GM19099 (cell line): ENCODE data around the gene SLC5A6.

ENCODE experiments used
- POLR2A ChIP-seq: IDR thresholded peaks from 3 replicates; pipeline ENCODE4 v1.6.1; 2011; ENCODE audit warnings: low read depth; ENCODE audit not compliant: insufficient read length; ENCODE audit errors: extremely low read depth

The SLC5A6 gene

DNA sequence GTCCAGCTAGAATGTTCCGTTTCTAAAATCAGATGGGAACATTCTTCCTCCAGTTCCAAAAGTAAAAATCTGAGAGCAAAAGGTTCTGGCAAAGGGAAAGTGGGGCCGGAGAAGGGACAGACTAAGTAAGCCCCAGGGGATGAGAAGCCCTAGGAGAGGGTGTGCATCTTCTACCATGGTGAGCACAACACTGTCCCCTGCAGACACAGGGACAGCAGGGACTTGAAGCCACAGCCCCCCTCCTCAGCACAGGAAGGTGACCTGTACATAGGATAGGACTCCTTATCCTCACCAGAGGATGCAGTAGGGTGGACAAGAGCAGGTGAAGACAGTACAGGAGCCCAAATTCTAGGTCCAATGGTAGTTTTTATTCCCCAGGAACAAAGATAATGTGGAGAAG lies 12.8 kb downstream of the SLC5A6 start:
- TF ChIP-seq POLR2A = no peak

- no peak for TF ChIP-seq POLR2A
Measured at GRCh38 chr2:27198627-27199026, 13.4 kb downstream of the SLC5A6 start.

DNA sequence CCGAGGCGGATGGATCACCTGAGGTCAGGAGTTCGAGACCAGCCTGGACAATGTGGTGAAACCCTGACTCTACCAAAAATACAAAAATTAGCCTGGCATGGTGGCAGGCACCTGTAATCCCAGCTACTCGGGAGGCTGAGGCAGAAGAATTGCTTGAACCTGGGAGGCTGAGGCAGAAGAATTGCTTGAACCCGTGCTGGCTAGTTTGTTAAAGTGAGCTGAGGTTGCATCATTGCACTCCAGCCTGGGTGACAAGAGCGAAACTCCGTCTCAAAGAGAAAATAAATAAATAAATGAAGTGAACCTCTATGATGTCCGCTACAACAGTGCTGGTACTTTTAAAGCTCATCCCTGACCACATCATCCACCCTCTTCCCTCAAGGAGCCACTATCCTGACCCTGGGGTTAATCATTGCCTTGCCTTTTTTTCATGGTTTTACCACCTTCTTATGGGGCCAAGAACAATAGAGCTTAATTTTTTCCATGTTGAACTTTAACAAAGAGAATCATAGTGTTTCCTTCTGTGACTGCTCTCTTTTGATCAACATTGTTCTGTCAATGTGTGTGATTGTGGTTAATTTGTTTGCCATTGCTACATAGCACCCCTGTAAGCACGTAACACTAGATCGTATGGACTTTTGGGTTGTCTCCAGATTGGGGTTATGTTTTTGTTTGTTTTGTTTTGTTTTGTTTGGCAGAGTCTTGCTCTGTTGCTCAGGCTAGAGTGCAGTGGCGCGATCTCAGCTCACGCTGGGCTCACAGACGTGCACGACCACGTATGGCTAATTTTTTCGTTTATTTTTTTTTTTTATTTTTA lies 17.3 kb downstream of the SLC5A6 start:
- no peak for TF ChIP-seq POLR2A

DNA sequence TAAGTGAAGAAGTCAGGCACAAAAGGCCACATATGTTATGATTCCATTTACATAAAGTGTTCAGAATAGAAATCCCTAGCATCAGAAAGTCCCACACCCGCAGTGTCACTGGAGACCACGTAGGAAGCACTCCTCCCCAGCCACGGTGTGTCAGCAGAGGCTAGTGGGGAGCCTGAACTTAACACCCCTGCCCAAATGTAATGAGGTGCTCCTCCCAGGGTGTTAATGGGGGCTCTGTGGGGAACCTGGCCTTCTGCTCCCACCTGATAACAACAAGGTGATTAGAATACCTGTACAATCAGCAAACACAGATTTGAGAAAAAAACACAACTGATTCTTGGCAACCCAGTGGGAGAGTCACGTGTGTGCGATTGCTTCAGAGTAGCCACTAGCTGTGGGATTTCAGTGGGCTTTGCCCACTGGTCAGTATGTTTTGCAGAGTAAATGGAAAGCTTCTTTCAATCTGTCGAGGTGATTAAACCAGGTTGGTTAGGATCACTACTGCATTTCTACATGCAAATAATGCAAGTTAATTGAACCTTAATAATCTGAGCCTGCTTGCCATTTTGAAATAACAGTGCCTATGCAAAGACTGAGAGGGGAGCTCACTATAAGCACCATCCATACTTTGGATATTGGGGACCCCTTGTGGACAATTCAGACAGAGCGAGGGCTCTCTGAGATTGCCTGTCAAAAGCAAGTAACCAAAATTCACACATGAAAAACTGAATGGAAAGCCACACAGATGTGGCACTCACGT lies 20.8 kb downstream of the SLC5A6 start:
- TF ChIP-seq POLR2A = no peak

DNA sequence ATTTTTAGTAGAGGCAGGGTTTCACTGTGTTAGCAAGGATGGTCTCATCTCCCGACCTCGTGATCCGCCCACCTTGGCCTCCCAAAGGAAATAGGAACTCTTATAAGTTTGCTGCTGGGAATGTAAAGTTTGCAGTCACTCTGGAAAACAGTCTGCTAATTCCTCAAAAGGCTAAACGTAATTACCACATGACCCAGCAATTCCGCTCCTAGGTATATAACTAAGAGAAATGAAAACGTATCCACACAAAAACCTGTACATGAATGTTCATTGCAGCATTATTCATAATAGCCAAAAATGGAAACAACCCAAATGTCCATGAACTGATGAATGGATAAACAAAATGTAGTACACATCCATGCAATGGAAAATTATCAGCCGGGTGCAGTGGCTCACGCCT lies 22.1 kb downstream of the SLC5A6 start:
- TF ChIP-seq POLR2A = no peak

DNA sequence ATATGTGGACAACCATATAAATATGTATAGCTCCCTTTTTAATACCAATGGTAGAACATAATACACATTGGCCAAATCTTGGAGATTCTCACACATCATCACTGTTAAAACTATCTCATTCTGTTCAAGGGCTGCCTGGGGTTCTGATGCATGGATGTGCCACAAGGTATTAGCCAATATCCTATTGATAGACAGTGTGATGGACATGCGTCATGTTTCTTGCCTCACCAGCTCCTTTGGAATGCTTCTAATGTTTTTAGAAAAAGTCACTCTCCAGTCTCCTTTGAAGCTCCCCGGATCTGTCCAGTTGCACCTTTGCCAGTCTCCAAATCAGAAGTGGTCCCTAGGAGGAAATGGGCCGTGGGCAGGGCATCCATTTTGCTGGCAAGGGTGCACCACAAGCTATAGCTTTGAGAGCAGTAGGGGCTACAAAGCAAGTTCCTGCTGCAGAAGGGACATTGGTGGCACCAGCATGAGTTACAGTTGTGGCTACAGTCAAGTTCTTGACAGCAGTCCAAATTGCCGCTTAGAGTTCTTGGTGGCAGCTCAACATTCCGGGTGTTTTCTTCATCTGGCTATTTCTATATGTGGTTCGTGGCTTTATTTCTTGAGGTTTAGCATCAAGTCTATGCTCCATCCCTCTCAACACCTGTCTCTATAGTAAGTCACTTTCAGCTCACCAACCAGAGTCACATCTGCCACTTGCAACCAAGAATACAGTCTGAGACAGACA lies 25.3 kb downstream of the SLC5A6 start:
- TF ChIP-seq POLR2A = no peak

DNA sequence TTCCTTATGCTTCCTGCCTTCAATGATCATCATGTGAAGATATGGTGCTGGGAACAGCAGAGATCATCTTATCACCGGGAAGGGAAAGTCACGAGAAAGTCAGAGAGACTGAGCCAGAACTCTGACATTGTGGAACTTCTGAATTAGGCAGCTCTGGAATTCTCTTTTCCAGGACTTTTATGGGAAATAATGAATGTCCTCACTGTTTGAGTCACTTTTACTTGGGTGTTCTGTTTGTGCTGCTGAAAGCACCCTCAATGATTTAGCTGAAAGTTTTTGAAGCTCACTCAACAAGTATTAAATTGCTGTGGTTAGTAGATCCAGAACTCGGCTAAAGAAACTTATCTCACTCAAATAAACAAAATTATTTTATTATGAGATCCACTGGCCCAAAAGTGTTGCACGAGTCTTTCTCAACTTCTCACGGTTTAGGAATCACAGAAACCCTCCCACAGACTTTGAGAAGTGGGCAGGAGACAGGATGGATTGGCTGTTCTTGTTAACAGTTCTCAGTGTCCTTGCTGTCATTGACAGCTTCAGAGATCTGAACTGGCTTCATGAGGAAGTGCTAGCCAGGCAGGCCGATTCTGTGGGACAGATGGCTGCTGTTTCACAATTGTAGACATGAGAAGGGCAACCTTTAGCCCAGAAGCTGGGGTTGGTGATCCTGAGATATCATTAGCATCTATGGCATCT lies 26.6 kb downstream of the SLC5A6 start:
- no peak for TF ChIP-seq POLR2A

DNA sequence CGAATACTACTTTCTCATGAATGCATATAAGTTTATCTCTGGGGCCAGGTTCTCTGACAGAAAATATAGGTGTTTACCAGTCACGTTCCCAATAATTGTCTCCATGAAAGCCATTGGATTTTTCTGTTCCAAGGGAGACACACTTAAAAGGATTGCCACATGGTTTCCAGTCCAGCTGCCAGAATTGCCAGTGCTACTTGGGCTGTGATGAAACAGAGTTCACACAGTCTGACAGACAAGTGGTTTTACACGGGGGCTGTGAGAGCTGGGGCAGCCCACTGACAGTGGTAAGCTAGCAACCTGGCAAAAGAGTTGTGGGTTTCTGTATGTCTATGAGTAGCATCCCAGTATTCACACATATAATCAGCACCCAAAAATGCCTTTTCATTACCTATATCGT lies 28.0 kb downstream of the SLC5A6 start:
- no peak for TF ChIP-seq POLR2A

DNA sequence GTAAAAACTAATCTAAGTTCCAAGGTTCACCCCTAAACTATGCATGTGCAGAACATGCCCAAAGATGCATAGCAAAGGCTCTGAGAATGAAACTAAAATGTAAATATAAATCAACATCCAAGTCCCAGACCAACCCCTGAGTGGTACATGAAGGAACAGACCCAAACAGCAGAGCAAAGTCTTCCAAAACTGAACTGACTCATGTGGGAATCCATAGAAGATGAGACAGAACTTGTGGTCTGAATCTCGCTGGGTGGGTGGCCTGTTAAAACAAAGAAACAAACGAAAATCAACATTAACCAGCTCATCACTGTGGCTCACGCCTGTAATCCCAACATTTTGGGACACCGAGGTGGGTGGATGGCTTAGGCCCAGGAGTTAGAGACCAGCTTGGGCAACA lies 29.7 kb downstream of the SLC5A6 start:
- TF ChIP-seq POLR2A = no peak

DNA sequence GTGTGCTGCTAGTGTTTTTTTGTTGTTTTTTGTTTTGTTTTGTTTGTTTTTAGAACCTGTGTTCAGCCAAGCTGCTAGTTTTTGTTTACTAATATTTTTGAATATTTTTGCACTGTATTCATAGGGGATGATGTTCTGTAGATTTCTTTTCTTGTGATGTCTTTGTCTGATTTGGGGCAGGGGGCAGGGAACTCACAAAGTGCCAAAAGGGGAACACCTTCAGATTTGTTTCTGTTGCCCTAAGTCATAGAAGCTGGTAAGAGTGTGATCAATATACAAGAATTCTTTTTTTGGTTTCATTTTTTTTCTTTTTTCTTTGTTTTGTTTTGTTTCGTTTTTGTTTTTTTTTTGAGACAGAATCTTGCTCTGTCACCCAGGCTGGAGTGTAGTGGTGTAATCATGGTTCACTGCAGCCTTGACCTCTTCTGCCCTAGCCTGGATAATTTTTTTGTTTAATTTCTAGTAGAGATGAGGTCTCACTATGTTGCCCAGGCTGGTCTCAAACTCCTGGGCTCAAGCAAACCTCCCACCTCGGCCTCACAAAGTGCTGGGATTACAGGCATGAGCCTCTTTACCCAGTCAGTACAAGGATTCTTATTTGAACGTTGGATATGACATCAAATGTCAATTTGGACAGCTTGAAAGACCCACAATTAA lies 32.6 kb downstream of the SLC5A6 start:
- TF ChIP-seq POLR2A = no peak

GRCh38 chr2:27178469-27178868 lies 33.6 kb downstream of the SLC5A6 start:
- TF ChIP-seq POLR2A = no peak

- TF ChIP-seq POLR2A = no peak
Measured at GRCh38 chr2:27177441-27178351, 34.4 kb downstream of the SLC5A6 start.

DNA sequence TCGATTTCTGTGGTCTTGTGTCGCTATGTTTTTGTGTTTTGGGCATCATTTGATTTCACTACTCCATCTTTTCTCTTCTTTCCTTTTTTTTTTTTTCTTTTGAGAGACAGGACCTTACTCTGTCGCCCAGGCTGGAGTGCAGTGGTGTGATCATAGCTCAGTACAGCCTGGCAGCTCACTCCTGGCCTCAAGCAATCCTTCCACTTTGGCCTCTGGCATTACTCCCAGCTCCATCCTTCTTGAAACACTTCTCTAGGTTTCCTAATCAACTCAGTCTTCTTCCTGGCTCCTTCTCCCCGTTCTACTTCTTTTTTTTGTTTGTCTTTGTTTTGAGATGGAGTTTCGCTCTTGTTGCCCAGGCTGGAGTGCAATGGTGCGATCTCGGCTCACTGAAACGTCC lies 36.7 kb downstream of the SLC5A6 start:
- no peak for TF ChIP-seq POLR2A
